GM12878 (cell line): ENCODE measurements around the gene CFAP45. TPM values are rescaled to one million over a fixed set of nuclear protein-coding genes. Genes with fewer than 3 reads are reported as not detected.

ENCODE experiments used
- ATAC-seq: fragments of 200-7000 bp; cut with Tn5 transposase; 3 replicates; pipeline ENCODE4 v1.9.1; 2020; ENCODE audit warnings: mild to moderate bottlenecking, moderate library complexity
- BruUV-seq: library from RNA; stranded (reverse); fragments of 400-500 nt; replicated peaks from 2 replicates; lab custom pipeline; 2021; lab: Mats Ljungman, UMichigan
- CTCF ChIA-PET: fragments of 300-600 bp; sonication (Branson Sonifier 250); formaldehyde crosslinking; extraction: SDS; loops from one replicate; lab custom pipeline; 2021; ENCODE audit warnings: inconsistent platforms; lab: Yijun Ruan, JAX
- POLR2A ChIA-PET: fragments of 350-600 bp; formaldehyde crosslinking; extraction: SDS; loops from one replicate; lab custom pipeline; 2021; ENCODE audit warnings: inconsistent platforms; lab: Charles Lee
- RAD21 ChIA-PET: fragments of 300-600 bp; sonication (Branson Sonifier 250); formaldehyde crosslinking; loops from one replicate; lab custom pipeline; 2023; ENCODE audit warnings: antibody characterized with exemption; ENCODE audit not compliant: unreplicated experiment; lab: Charles Lee
- SMC1A ChIA-PET: fragments of 300-600 bp; sonication (Branson Sonifier 250); formaldehyde crosslinking; loops from one replicate; lab custom pipeline; 2023; ENCODE audit not compliant: unreplicated experiment, uncharacterized antibody; lab: Charles Lee
- DNase-seq: peaks from one replicate; pipeline ENCODE4 v3.0.0-alpha.2; 2011; ENCODE audit warnings: low read depth, low spot score
- FAIRE-seq: peaks from 3 replicates; lab custom pipeline; 2011; peaks lifted over from hg19 to GRCh38; lab: Jason Lieb, UNC
- H2AFZ ChIP-seq: 2 replicates; pipeline ENCODE4 v1.6.0; 2011; ENCODE audit warnings: low read depth, low read length, control low read depth; ENCODE audit not compliant: control insufficient read depth
- H3K27ac ChIP-seq: 2 replicates; pipeline ENCODE4 v1.5.1; 2011; ENCODE audit warnings: control low read depth; ENCODE audit not compliant: control insufficient read depth, insufficient read depth
- H3K27me3 ChIP-seq, 2 experiments: replicated peaks in 1 of 2; 2 replicates each; pipeline versions ENCODE4 v1.6.0 to v1.6.1; 2011; ENCODE audit warnings: low read length in 1 of 2; ENCODE audit not compliant: control insufficient read depth in 2 of 2, insufficient read depth in 2 of 2
- H3K36me3 ChIP-seq, 2 experiments: 2 replicates each; pipeline ENCODE4 v1.5.1; 2011; ENCODE audit warnings: low read length in 1 of 2; ENCODE audit not compliant: control insufficient read depth in 2 of 2, insufficient read depth in 2 of 2
- H3K4me1 ChIP-seq: 2 replicates; pipeline ENCODE4 v1.6.1; 2011; ENCODE audit warnings: mild to moderate bottlenecking, low read length, moderate library complexity, mixed read lengths; ENCODE audit not compliant: control insufficient read depth, insufficient read depth
- H3K4me2 ChIP-seq: 2 replicates; pipeline ENCODE4 v1.6.0; 2011; ENCODE audit warnings: control low read depth; ENCODE audit not compliant: control insufficient read depth, insufficient read depth
- H3K4me3 ChIP-seq: fragments of 200-600 bp; sonication (generic); 2 replicates; pipeline ENCODE4 v1.5.1; 2016
- H3K79me2 ChIP-seq: 2 replicates; pipeline ENCODE4 v1.6.0; 2011; ENCODE audit warnings: low read length; ENCODE audit not compliant: control insufficient read depth, insufficient read depth
- H3K9ac ChIP-seq: 2 replicates; pipeline ENCODE4 v1.8.0; 2011; ENCODE audit warnings: low read length, control low read depth, mixed read lengths; ENCODE audit not compliant: control insufficient read depth, insufficient read depth
- H3K9me3 ChIP-seq: replicated peaks from 3 replicates; pipeline ENCODE4 v1.5.1; 2011; ENCODE audit warnings: mild to moderate bottlenecking, low read length; ENCODE audit not compliant: control insufficient read depth, insufficient read depth
- H4K20me1 ChIP-seq: 2 replicates; pipeline ENCODE4 v1.6.0; 2011; ENCODE audit not compliant: control insufficient read depth, insufficient read depth
- HCFC1 ChIP-seq: fragments of 150-350 bp; IDR thresholded peaks from 2 replicates; pipeline ENCODE4 v1.6.1; 2014; ENCODE audit warnings: low read length
- IRF4 ChIP-seq: IDR thresholded peaks from 2 replicates; pipeline ENCODE4 v1.6.1; 2011; ENCODE audit warnings: low read depth, low read length
- LARP7 ChIP-seq: fragments of 450-650 bp; IDR thresholded peaks from 2 replicates; pipeline ENCODE4 v1.6.1; 2017; ENCODE audit warnings: mild to moderate bottlenecking
- MTA3 ChIP-seq: IDR thresholded peaks from 2 replicates; pipeline ENCODE4 v1.6.1; 2012; ENCODE audit warnings: low read length, inconsistent platforms, borderline replicate concordance
- RCOR1 ChIP-seq: conservative IDR thresholded peaks from 2 replicates; pipeline ENCODE4 v1.6.1; 2012; ENCODE audit warnings: low read depth, low read length, improper control_type of control experiment
- RUNX3 ChIP-seq: IDR thresholded peaks from 2 replicates; pipeline ENCODE4 v1.6.1; 2012; ENCODE audit warnings: low read length, inconsistent platforms
- SP1 ChIP-seq: IDR thresholded peaks from one replicate; pipeline ENCODE4 v1.6.1; 2011; ENCODE audit warnings: low read depth, low read length
- TCF7 ChIP-seq: IDR thresholded peaks from 2 replicates; pipeline ENCODE4 v1.6.1; 2014; ENCODE audit warnings: antibody characterized with exemption, borderline replicate concordance
- ZSCAN29 ChIP-seq: fragments of 450-650 bp; IDR thresholded peaks from 2 replicates; pipeline ENCODE4 v1.6.1; 2017; ENCODE audit warnings: mild to moderate bottlenecking, moderate library complexity
- WGBS: methylation state at CpG from one replicate; pipeline ENCODE4 v1.1.6; 2016; ENCODE audit warnings: low lambda C conversion rate; ENCODE audit not compliant: insufficient replicate concordance, insufficient coverage; ENCODE audit errors: missing lambda C conversion rate; 5-methylcytosine and 5-hydroxymethylcytosine counted together
- in situ Hi-C: fragments of 300-500 bp; cut with MboI; formaldehyde crosslinking; loops from 9 replicates; pipeline ENCODE4 v1.14.3; 2018; ENCODE audit warnings: mixed read lengths
- intact Hi-C: fragments of 100-400 bp; cut with micrococcal nuclease; formaldehyde crosslinking; loops from one replicate; pipeline ENCODE4 v1.14.2; 2022; ENCODE audit not compliant: unreplicated experiment
- polyA plus RNA-seq, 11 experiments: library from polyadenylated mRNA; depleted of rRNA in 4 of 11; unstranded in 6 of 11; stranded (reverse) in 5 of 11; fragments of >200 nt; fragmentation: Nextera tagmentation in 4 of 11; fragmentation: Illumina TruSeq in 1 of 11; extraction: Ambion mirVana in 4 of 11; extraction: Trizol in 1 of 11; gene quantifications; 1 replicate in 1 of 11; 2 replicates in 10 of 11; pipeline versions ENCODE4 v1.2.1 to v1.2.3, GENCODE V29; 2011 to 2016; ENCODE audit warnings: inconsistent platforms in 2 of 11, missing spikeins in 2 of 11, low read depth in 1 of 11
- total RNA-seq, 4 experiments: library from RNA; depleted of rRNA in 3 of 4; stranded (reverse); fragments of >200 nt in 3 of 4; fragmentation: Illumina TruSeq in 1 of 4; extraction: Trizol in 1 of 4; gene quantifications; 2 replicates each; pipeline versions ENCODE4 v1.2.1 to v1.2.3, GENCODE V29; 2013 to 2021
- TF ChIP-seq, protein P1 (sequence below): fragments of 150-350 bp; IDR thresholded peaks from 2 replicates; pipeline ENCODE4 v1.6.1; 2014; ENCODE audit warnings: mild to moderate bottlenecking, low read depth, low read length
- TF ChIP-seq, protein P2 (sequence below): IDR thresholded peaks from 2 replicates; pipeline ENCODE4 v1.6.1; 2012; ENCODE audit warnings: mild to moderate bottlenecking, low read depth, low read length
- TF ChIP-seq, protein P3 (sequence below): fragments of 450-650 bp; IDR thresholded peaks from 2 replicates; pipeline ENCODE4 v1.6.1; 2017; ENCODE audit warnings: mild to moderate bottlenecking, moderate library complexity

Gene CFAP45
- total and polyA plus RNA-seq, 10 of the 15 experiments (the other 5 are each of a cell fraction or from before 2014, with no cell fraction given), result 0.43 to 0.91 (median 0.67) TPM

DNA sequence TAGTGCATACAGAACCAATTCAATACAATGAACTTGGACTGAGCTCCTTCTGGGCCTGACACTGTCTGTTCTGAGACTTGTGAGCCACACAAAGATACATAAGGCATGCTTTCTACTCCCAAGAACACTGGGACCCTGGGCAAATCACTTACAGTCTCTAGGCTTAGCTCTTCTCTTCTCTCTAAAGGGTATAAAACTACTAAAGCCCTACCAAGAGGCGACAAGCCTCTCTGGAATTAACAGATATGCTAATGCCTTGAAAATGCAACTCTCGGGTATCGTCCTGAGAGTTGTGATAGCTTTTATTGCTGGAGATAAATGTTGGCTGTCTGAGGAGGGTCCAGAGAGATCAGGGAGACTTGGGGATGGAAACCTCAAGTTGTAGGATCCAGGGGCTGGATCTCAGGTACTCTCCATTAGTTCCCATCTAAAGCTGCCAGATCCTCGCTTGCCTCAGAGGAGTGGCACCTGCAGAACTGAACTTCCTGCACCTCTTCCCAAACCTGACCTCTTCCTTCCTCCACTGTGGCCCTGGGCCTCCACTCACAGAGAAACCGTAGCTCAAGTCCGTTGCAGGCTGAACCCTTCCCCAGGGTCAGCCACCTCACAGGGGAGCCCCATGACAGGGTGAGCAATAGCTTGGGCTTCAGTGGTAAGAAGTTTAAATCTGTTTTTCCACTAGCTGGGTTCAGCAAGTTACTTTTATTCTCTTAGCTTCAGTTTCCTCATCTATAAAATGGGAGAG, 11.5 kb upstream of the CFAP45 start:
- H3K4me3 ChIP-seq, result no peak overlapping the region
- H3K27me3 ChIP-seq, result no peaks in the 10 kb centered on the region
- H2AFZ ChIP-seq, result peak overlapping the region; percentile 40; the same call in 1 of the 2 replicates
- H3K4me1 ChIP-seq, result peaks cover 26% of the 10 kb centered on the region
- DNase-seq, result no peak
- no peaks in the 10 kb centered on the region; the same call in 1 of the 2 replicates for H3K79me2 ChIP-seq
- peak overlapping the region; percentile 19; the same call in 1 of the 2 replicates for H3K4me2 ChIP-seq
- H3K36me3 ChIP-seq, result no peaks in the 10 kb centered on the region; a peak in 2 of 4 replicates
- POLR2A ChIA-PET, result interaction anchor here (0.9 kb wide), 1 partner anchor 11 kb away, joined by 3 read pairs; no protein-coding TSS in a partner anchor
- WGBS, result 45% methylated on average over 6 of the region's 6 CpGs
- no peaks in the 10 kb centered on the region for H4K20me1 ChIP-seq
- TF ChIP-seq ZSCAN29 (no peak), RUNX3 (no peak), HCFC1 (no peak), TCF7 (no peak), LARP7 (no peak), SP1 (no peak), MTA3 (no peak), IRF4 (no peak), RCOR1 (no peak)
- TF ChIP-seq, protein P1, sequence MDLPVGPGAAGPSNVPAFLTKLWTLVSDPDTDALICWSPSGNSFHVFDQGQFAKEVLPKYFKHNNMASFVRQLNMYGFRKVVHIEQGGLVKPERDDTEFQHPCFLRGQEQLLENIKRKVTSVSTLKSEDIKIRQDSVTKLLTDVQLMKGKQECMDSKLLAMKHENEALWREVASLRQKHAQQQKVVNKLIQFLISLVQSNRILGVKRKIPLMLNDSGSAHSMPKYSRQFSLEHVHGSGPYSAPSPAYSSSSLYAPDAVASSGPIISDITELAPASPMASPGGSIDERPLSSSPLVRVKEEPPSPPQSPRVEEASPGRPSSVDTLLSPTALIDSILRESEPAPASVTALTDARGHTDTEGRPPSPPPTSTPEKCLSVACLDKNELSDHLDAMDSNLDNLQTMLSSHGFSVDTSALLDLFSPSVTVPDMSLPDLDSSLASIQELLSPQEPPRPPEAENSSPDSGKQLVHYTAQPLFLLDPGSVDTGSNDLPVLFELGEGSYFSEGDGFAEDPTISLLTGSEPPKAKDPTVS, result no peak
- TF ChIP-seq, protein P2, sequence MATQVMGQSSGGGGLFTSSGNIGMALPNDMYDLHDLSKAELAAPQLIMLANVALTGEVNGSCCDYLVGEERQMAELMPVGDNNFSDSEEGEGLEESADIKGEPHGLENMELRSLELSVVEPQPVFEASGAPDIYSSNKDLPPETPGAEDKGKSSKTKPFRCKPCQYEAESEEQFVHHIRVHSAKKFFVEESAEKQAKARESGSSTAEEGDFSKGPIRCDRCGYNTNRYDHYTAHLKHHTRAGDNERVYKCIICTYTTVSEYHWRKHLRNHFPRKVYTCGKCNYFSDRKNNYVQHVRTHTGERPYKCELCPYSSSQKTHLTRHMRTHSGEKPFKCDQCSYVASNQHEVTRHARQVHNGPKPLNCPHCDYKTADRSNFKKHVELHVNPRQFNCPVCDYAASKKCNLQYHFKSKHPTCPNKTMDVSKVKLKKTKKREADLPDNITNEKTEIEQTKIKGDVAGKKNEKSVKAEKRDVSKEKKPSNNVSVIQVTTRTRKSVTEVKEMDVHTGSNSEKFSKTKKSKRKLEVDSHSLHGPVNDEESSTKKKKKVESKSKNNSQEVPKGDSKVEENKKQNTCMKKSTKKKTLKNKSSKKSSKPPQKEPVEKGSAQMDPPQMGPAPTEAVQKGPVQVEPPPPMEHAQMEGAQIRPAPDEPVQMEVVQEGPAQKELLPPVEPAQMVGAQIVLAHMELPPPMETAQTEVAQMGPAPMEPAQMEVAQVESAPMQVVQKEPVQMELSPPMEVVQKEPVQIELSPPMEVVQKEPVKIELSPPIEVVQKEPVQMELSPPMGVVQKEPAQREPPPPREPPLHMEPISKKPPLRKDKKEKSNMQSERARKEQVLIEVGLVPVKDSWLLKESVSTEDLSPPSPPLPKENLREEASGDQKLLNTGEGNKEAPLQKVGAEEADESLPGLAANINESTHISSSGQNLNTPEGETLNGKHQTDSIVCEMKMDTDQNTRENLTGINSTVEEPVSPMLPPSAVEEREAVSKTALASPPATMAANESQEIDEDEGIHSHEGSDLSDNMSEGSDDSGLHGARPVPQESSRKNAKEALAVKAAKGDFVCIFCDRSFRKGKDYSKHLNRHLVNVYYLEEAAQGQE, result no peak
- TF ChIP-seq, protein P3, sequence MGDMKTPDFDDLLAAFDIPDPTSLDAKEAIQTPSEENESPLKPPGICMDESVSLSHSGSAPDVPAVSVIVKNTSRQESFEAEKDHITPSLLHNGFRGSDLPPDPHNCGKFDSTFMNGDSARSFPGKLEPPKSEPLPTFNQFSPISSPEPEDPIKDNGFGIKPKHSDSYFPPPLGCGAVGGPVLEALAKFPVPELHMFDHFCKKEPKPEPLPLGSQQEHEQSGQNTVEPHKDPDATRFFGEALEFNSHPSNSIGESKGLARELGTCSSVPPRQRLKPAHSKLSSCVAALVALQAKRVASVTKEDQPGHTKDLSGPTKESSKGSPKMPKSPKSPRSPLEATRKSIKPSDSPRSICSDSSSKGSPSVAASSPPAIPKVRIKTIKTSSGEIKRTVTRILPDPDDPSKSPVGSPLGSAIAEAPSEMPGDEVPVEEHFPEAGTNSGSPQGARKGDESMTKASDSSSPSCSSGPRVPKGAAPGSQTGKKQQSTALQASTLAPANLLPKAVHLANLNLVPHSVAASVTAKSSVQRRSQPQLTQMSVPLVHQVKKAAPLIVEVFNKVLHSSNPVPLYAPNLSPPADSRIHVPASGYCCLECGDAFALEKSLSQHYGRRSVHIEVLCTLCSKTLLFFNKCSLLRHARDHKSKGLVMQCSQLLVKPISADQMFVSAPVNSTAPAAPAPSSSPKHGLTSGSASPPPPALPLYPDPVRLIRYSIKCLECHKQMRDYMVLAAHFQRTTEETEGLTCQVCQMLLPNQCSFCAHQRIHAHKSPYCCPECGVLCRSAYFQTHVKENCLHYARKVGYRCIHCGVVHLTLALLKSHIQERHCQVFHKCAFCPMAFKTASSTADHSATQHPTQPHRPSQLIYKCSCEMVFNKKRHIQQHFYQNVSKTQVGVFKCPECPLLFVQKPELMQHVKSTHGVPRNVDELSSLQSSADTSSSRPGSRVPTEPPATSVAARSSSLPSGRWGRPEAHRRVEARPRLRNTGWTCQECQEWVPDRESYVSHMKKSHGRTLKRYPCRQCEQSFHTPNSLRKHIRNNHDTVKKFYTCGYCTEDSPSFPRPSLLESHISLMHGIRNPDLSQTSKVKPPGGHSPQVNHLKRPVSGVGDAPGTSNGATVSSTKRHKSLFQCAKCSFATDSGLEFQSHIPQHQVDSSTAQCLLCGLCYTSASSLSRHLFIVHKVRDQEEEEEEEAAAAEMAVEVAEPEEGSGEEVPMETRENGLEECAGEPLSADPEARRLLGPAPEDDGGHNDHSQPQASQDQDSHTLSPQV, result no peak
- H3K27ac ChIP-seq, result peak overlapping the region; percentile 55
- ATAC-seq, result no peak
- CTCF ChIA-PET, result interaction anchor here (1.0 kb wide), 1 partner anchor 135 kb away, joined by 5 read pairs; no protein-coding TSS in a partner anchor
- SMC1A ChIA-PET, result interaction anchor here (1.0 kb wide), 1 partner anchor 15 kb away, joined by 4 read pairs; no protein-coding TSS in a partner anchor
- RAD21 ChIA-PET, result interaction anchor here (1.2 kb wide), 1 partner anchor 96 kb away, joined by 5 read pairs; no protein-coding TSS in a partner anchor
- in situ Hi-C loops (no loop called here), intact Hi-C loops (no loop called here)
- H3K9ac ChIP-seq, result peak overlapping the region; percentile 15; the same call in 1 of the 2 replicates
- no TSS peak for BruUV-seq
- no peak for FAIRE-seq
- no peaks in the 10 kb centered on the region for H3K9me3 ChIP-seq
